ENCODE data around the gene ZNF3. TPM values are rescaled to one million over a fixed set of nuclear protein-coding genes. Genes with fewer than 3 reads are reported as not detected.
"Not testable (repeated sequence)": the region's sequence is repeated elsewhere in the genome, so short reads cannot be mapped to it uniquely, and the experiment has no call there.

Gene ZNF3
- total RNA-seq: 33.9 and 39.6 TPM in 2 replicates

- TF ChIP-seq, protein P1, sequence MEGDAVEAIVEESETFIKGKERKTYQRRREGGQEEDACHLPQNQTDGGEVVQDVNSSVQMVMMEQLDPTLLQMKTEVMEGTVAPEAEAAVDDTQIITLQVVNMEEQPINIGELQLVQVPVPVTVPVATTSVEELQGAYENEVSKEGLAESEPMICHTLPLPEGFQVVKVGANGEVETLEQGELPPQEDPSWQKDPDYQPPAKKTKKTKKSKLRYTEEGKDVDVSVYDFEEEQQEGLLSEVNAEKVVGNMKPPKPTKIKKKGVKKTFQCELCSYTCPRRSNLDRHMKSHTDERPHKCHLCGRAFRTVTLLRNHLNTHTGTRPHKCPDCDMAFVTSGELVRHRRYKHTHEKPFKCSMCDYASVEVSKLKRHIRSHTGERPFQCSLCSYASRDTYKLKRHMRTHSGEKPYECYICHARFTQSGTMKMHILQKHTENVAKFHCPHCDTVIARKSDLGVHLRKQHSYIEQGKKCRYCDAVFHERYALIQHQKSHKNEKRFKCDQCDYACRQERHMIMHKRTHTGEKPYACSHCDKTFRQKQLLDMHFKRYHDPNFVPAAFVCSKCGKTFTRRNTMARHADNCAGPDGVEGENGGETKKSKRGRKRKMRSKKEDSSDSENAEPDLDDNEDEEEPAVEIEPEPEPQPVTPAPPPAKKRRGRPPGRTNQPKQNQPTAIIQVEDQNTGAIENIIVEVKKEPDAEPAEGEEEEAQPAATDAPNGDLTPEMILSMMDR (IDR thresholded peaks at IDR 0.05): peak; percentile 58
- CTCF ChIA-PET: interaction anchor here (1.0 to 1.5 kb wide), 5 partner anchors 32 to 163 kb away, joined by 3 to 5 read pairs (median 4); partner anchors contain the start of gene MBLAC1
- H3K9me3 Mint-ChIP-seq: no peaks in the 10 kb centered on the region
- POLR2A ChIA-PET: interaction anchor here (0.6 to 3.2 kb wide), 22 partner anchors 20 to 806 kb away, joined by 3 to 64 read pairs (median 4); partner anchors contain the start of genes AP4M1, FBXO24, GPC2 and LRCH4
- DNase-seq (peak; percentile 96), ATAC-seq (ENCODE audit: low read depth) (peak; percentile 80)
- peaks cover 34% of the 10 kb centered on the region for H3K4me1 Mint-ChIP-seq
- peak within 1 kb of the TSS; percentile 89 for H3K4me3 Mint-ChIP-seq
- intact Hi-C loops (cut with micrococcal nuclease): loop anchor here (1.0 to 10.0 kb wide), 19 partner anchors 20 to 1173 kb away; partner anchors contain the start of genes AP4M1, CNPY4, GNB2 and MCM7
- peaks cover 26% of the 10 kb centered on the region for H3K36me3 Mint-ChIP-seq (ENCODE audit: low read depth)
- H3K27me3 Mint-ChIP-seq: no peaks in the 10 kb centered on the region
- peak within 1 kb of the TSS; percentile 91 for H3K27ac Mint-ChIP-seq
Observed at GRCh38 chr7:100081535-100082102, at the start of gene ZNF3. TSS of gene ZNF3 (minus strand) at chr7:100081723. CDS start at chr7:100077357, 4,366 bp downstream.

GRCh38 chr7:100130608-100131453, 49.3 kb upstream of the ZNF3 start:
- CTCF ChIA-PET: interaction anchor here (0.6 to 4.6 kb wide), 19 partner anchors 11 to 292 kb away, joined by 3 to 45 read pairs (median 3); partner anchors contain the start of gene LAMTOR4
- Mint-ChIP-seq H3K9me3 (no peaks in the 10 kb centered on the region), H3K4me1 (peaks cover 29% of the 10 kb centered on the region), H3K27me3 (no peaks in the 10 kb centered on the region), H3K27ac (no peak overlapping the region), H3K36me3 (ENCODE audit: low read depth) (peaks cover 8% of the 10 kb centered on the region), H3K4me3 (no peak overlapping the region)
- TF ChIP-seq, protein P1 (IDR thresholded peaks at IDR 0.05): peak; percentile 95
- ATAC-seq (ENCODE audit: low read depth) (no peak), DNase-seq (peak; percentile 75)
- intact Hi-C loops (cut with micrococcal nuclease): loop anchor here (1.0 kb wide), 5 partner anchors 17 to 218 kb away; partner anchors contain the start of genes LAMTOR4 and ZNF3
- POLR2A ChIA-PET: interaction anchor here (0.7 to 3.7 kb wide), 4 partner anchors 29 to 81 kb away, joined by 4 to 15 read pairs (median 4); partner anchors contain the start of genes AP4M1, MCM7 and ZSCAN21

DNA sequence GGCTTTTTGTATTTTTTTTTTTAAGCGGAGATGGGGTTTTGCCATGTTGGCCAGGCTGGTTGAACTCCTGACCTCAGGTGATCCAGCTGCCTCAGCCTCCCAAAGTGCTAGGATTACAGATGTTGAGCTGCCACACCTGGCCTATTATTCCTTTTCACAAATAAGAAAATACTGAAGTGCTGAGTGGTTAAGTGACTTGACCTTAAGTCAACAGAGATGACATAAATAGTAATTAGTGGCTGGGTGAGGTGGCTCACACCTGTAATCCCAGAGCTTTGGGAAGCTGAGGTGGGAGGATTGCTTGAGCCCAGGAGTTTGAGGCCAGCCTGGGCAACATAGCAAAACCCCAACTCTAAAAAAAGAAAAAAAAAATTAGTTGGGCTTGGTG, 48.7 kb upstream of the ZNF3 start:
- H3K4me3 Mint-ChIP-seq; ATAC-seq (ENCODE audit: low read depth); H3K27ac Mint-ChIP-seq; H3K36me3 Mint-ChIP-seq (ENCODE audit: low read depth); DNase-seq; H3K27me3 Mint-ChIP-seq; H3K9me3 Mint-ChIP-seq; intact Hi-C loops (cut with micrococcal nuclease): not testable (repeated sequence)
- ChIA-PET CTCF (interaction anchor here (0.8 to 4.6 kb wide), 8 partner anchors 17 to 277 kb away, joined by 3 to 45 read pairs (median 4); partner anchors contain the start of gene LAMTOR4), POLR2A (interaction anchor here (0.7 to 3.7 kb wide), 3 partner anchors 29 to 299 kb away, joined by 4 to 15 read pairs (median 7); partner anchors contain the start of genes AP4M1 and MCM7)
- H3K4me1 Mint-ChIP-seq: peaks cover 33% of the 10 kb centered on the region

- POLR2A ChIA-PET: interaction anchor here (0.6 to 3.7 kb wide), 9 partner anchors 11 to 148 kb away, joined by 3 to 15 read pairs (median 3); partner anchors contain the start of genes AP4M1, COPS6, LAMTOR4 and MCM7
- no peaks in the 10 kb centered on the region for H3K27me3 Mint-ChIP-seq
- no peak for ATAC-seq (ENCODE audit: low read depth)
- H3K36me3 Mint-ChIP-seq (ENCODE audit: low read depth): peaks cover 10% of the 10 kb centered on the region
- H3K4me3 Mint-ChIP-seq: peak overlapping the region; percentile 100
- TF ChIP-seq, protein P1 (IDR thresholded peaks at IDR 0.05): no peak
- H3K4me1 Mint-ChIP-seq: peaks cover 44% of the 10 kb centered on the region
- H3K9me3 Mint-ChIP-seq: no peaks in the 10 kb centered on the region
- CTCF ChIA-PET: interaction anchor here (0.6 to 4.6 kb wide), 10 partner anchors 10 to 279 kb away, joined by 3 to 45 read pairs (median 3); partner anchors contain the start of genes AP4M1, AZGP1 and MCM7
- no peak overlapping the region for H3K27ac Mint-ChIP-seq
- intact Hi-C loops (cut with micrococcal nuclease): no loop called here
- no peak for DNase-seq
Observed at GRCh38 chr7:100128637-100128963, 47.1 kb upstream of the ZNF3 start.

Data from activated B cell treated with CpG ODN at 0.5 μM for 24 hours (primary cell).